Vagina (tissue), 2 donors: ENCODE data around the gene SLC30A3. TPM values are rescaled to one million over a fixed set of nuclear protein-coding genes. Genes with fewer than 3 reads are reported as not detected.

ENCODE experiments used
- DNase-seq, 2 donors: peaks; one replicate each; pipeline ENCODE4 v3.0.0-alpha.2; 2017; ENCODE audit errors: extremely low spot score in 2 of 2
- H3K27ac ChIP-seq: fragments of 200-600 bp; sonication (generic); one replicate; pipeline ENCODE4 v1.5.1; 2019
- H3K27me3 ChIP-seq: fragments of 200-600 bp; sonication (generic); one replicate; pipeline ENCODE4 v1.5.1; 2019
- H3K36me3 ChIP-seq, 2 donors: fragments of 200-600 bp; sonication (generic); one replicate each; pipeline ENCODE4 v1.5.1; 2017 to 2019
- H3K4me1 ChIP-seq: fragments of 200-600 bp; sonication (generic); one replicate; pipeline ENCODE4 v1.5.1; 2019
- H3K4me3 ChIP-seq, 2 donors: fragments of 200-600 bp; sonication (generic); 1 replicate in 1 of 2; 2 replicates in 1 of 2; pipeline ENCODE4 v1.5.1; 2016 to 2019
- H3K9me3 ChIP-seq: fragments of 200-600 bp; sonication (generic); one replicate; pipeline ENCODE4 v1.5.1; 2019
- CTCF ChIP-seq, 3 experiments: fragments of 450-650 bp in 2 of 3; fragments of 200-600 bp in 1 of 3; sonication (generic) in 1 of 3; IDR thresholded peaks; one replicate each; pipeline ENCODE4 v1.5.1; 2017 to 2019; ENCODE audit warnings: antibody characterized with exemption in 3 of 3, mild to moderate bottlenecking in 2 of 3, moderate library complexity in 2 of 3
- POLR2A ChIP-seq, 2 donors: fragments of 450-650 bp; IDR thresholded peaks; one replicate each; pipeline ENCODE4 v1.6.1; 2017; ENCODE audit warnings: antibody characterized with exemption in 2 of 2, mild to moderate bottlenecking in 2 of 2, moderate library complexity in 2 of 2
- POLR2AphosphoS5 ChIP-seq, 2 donors: sonication (generic); formaldehyde crosslinking; IDR thresholded peaks; one replicate each; pipeline ENCODE4 v1.9.0; 2017; ENCODE audit warnings: antibody characterized with exemption in 2 of 2, mild to moderate bottlenecking in 2 of 2, low read depth in 1 of 2; ENCODE audit not compliant: insufficient read depth in 1 of 2
- intact Hi-C: fragments of 100-400 bp; cut with DNase I; formaldehyde crosslinking; loops from one replicate; pipeline ENCODE4 v1.15.1; 2023
- total RNA-seq: library from RNA; depleted of rRNA; stranded (reverse); fragments of >200 nt; gene quantifications from one replicate; pipeline ENCODE4 v1.2.3, GENCODE V29; 2016

The SLC30A3 gene
- total RNA-seq, 1 donor from 2014 or later = 1.2 TPM

DNA sequence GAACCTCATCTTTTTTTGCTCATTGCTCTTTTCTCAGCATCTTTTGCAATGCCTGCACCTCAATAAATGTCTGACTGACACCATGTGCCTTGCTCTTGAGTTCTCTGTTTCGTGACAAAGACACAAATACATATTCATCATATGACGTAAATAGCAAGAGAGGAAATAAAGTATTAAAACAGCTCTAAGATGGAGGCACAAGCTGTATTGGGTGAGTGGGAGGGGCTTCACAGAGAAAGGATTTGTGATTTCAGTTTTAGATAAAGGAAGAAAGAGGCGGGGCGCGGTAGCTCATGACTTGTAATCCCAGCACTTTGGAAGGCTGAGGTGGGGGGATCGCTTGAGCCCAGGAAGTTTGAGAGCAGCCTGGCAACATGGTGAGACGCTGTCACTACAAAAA lies 42.8 kb downstream of the SLC30A3 start:
- Histone ChIP-seq H3K27ac (no peak overlapping the region), H3K36me3 (peaks cover 0 to 34% of the 10 kb centered on the region in 2 donors), H3K9me3 (no peaks in the 10 kb centered on the region), H3K4me1 (peaks cover 12% of the 10 kb centered on the region), H3K4me3 (no peak overlapping the region), H3K27me3 (no peaks in the 10 kb centered on the region)
- DNase-seq = no peak
- TF ChIP-seq POLR2AphosphoS5 (IDR thresholded peaks at IDR 0.05; ENCODE audit: insufficient read depth in 1 of 2, low read depth in 1 of 2) (no peak), POLR2A (IDR thresholded peaks at IDR 0.05) (no peak), CTCF (IDR thresholded peaks at IDR 0.05) (no peak)
- intact Hi-C loops = no loop called here

GRCh38 chr2:27219091-27219490 lies 43.8 kb downstream of the SLC30A3 start:
- intact Hi-C loops = no loop called here
- peaks cover 0 to 25% of the 10 kb centered on the region in 2 donors for H3K36me3 ChIP-seq

DNA sequence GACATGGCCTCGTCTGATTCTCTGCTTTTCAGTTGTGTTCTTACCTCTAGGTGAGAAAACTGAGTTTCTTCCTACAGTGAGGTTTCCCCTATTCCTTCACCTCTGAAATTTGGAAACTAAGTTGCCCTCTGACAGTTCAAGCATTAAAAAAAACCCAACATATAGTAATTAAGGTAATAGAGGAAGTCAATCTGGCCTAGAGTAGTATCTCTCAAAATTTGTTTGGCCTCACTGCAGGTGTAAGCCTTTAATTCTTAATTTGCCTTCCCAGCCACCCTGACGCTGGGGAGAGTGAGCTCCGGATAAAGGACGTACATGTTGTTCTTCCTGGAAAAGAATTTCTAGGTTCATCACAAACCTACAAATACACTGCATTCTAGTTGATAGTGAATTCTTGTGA lies 44.2 kb downstream of the SLC30A3 start:
- Histone ChIP-seq H3K27me3 (no peaks in the 10 kb centered on the region), H3K9me3 (no peaks in the 10 kb centered on the region), H3K4me1 (peaks cover 15% of the 10 kb centered on the region), H3K4me3 (no peak overlapping the region), H3K36me3 (peaks cover 0 to 20% of the 10 kb centered on the region in 2 donors), H3K27ac (no peak overlapping the region)
- no peak for DNase-seq
- intact Hi-C loops = no loop called here
- TF ChIP-seq POLR2A (IDR thresholded peaks at IDR 0.05) (no peak), CTCF (IDR thresholded peaks at IDR 0.05) (no peak), POLR2AphosphoS5 (IDR thresholded peaks at IDR 0.05; ENCODE audit: insufficient read depth in 1 of 2, low read depth in 1 of 2) (no peak)

More at GRCh38 chr2:27219091-27219490, 43.8 kb downstream of the SLC30A3 start:
- Histone ChIP-seq H3K4me3 (no peak overlapping the region), H3K4me1 (peaks cover 12% of the 10 kb centered on the region), H3K9me3 (no peaks in the 10 kb centered on the region), H3K27ac (no peak overlapping the region), H3K27me3 (no peaks in the 10 kb centered on the region)
- TF ChIP-seq POLR2AphosphoS5 (IDR thresholded peaks at IDR 0.05; ENCODE audit: insufficient read depth in 1 of 2, low read depth in 1 of 2) (no peak), POLR2A (IDR thresholded peaks at IDR 0.05) (no peak), CTCF (IDR thresholded peaks at IDR 0.05) (no peak)
- no peak for DNase-seq

DNA sequence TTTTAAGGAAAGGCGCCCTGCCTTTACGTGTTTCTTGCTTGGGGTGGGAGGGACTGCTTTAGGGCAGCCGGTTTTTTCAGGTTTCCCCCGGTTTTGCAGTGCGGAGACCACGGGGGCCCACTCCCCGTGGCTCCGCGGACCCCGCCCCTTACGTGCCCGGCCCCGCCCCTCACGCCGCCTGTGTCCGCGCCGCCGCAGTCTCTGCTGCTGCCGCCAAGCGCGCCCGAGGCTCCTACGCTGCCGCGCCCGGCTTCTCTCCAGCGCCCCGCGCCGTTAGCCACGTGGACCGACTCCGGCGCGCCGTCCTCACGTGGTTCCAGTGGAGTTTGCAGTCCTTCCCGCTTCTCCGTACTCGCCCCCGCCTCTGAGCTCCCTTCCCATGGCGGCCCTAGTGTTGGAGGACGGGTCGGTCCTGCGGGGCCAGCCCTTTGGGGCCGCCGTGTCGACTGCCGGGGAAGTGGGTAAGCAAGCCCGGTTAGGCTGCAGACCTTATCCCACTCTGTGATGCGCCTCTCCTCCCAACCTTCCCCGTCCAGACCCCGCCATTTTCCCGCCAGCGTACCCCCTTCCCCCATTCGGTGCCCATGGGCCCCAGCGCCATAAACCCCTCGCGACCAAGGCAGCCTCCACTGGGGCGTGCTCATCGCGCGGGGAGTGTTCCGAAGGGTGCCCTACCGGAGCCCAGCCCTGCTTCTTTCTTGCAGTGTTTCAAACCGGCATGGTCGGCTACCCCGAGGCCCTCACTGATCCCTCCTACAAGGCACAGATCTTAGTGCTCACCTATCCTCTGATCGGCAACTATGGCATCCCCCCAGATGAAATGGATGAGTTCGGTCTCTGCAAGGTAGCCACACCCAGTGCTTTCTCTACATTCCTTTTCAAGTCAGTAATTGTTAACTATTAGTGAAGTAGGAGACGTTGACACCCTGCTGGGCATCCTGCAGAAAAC lies 45.4 kb downstream of the SLC30A3 start, which contains the start of gene CAD:
CAD (plus strand) TSS at position 197 of the 949 bp plus-strand sequence; CDS start at position 380, 183 bp downstream.
- no peak for DNase-seq
- intact Hi-C loops = no loop called here
- Histone ChIP-seq H3K27ac (peak within 1 kb of the TSS; percentile 57), H3K9me3 (no peaks in the 10 kb centered on the region), H3K4me1 (peaks cover 24% of the 10 kb centered on the region), H3K4me3 (peak within 1 kb of the TSS; percentile 55 to 76), H3K36me3 (peaks cover 0 to 12% of the 10 kb centered on the region in 2 donors), H3K27me3 (no peaks in the 10 kb centered on the region)
- peak in 1 of 2 donors; percentile 11 for TF ChIP-seq POLR2A (IDR thresholded peaks at IDR 0.05)
- peak in 1 of 3 experiments; percentile 30 for TF ChIP-seq CTCF (IDR thresholded peaks at IDR 0.05)
- peak in 1 of 2 donors; percentile 54 for TF ChIP-seq POLR2AphosphoS5 (IDR thresholded peaks at IDR 0.05; ENCODE audit: insufficient read depth in 1 of 2, low read depth in 1 of 2)
